Mononuclear cell (primary cell): Measurements from ENCODE around the gene TRAK2. TPM values are rescaled to one million over a fixed set of nuclear protein-coding genes. Genes with fewer than 3 reads are reported as not detected.
"Not testable (repeated sequence)": the region's sequence is repeated elsewhere in the genome, so short reads cannot be mapped to it uniquely, and the experiment has no call there.

Source experiments
- H3K27me3 ChIP-seq: 2 replicates; pipeline ENCODE4 v1.6.0; 2011; ENCODE audit warnings: low read length, control low read depth; ENCODE audit not compliant: insufficient read depth
- H3K4me1 ChIP-seq: 2 replicates; pipeline ENCODE4 v1.5.1; 2011; ENCODE audit warnings: mild to moderate bottlenecking, low read length, control low read depth; ENCODE audit not compliant: insufficient read depth
- H3K4me3 ChIP-seq: 2 replicates; pipeline ENCODE4 v1.5.1; 2011; ENCODE audit warnings: mild to moderate bottlenecking, low read length, moderate library complexity
- H3K9me3 ChIP-seq: 2 replicates; pipeline ENCODE4 v1.5.1; 2011; ENCODE audit warnings: low read depth, mild to moderate bottlenecking, control low read depth, low read length
- total RNA-seq: library from RNA; depleted of rRNA; stranded (reverse); fragments of >200 nt; gene quantifications from one replicate; pipeline ENCODE4 v1.2.3, GENCODE V29; 2012

TRAK2 gene
- total RNA-seq, 1 donor, result 34.3 TPM

GRCh38 chr2:201433394-201433995 lies 17.8 kb downstream of the TRAK2 start:
- Histone ChIP-seq H3K4me3 (no peak overlapping the region), H3K4me1 (peaks cover 15% of the 10 kb centered on the region), H3K27me3 (no peaks in the 10 kb centered on the region), H3K9me3 (no peaks in the 10 kb centered on the region)

- Histone ChIP-seq H3K4me3 (no peak overlapping the region), H3K4me1 (peaks cover 15% of the 10 kb centered on the region), H3K9me3 (no peaks in the 10 kb centered on the region), H3K27me3 (no peaks in the 10 kb centered on the region)
Observed at GRCh38 chr2:201432621-201433393, 18.5 kb downstream of the TRAK2 start.

DNA sequence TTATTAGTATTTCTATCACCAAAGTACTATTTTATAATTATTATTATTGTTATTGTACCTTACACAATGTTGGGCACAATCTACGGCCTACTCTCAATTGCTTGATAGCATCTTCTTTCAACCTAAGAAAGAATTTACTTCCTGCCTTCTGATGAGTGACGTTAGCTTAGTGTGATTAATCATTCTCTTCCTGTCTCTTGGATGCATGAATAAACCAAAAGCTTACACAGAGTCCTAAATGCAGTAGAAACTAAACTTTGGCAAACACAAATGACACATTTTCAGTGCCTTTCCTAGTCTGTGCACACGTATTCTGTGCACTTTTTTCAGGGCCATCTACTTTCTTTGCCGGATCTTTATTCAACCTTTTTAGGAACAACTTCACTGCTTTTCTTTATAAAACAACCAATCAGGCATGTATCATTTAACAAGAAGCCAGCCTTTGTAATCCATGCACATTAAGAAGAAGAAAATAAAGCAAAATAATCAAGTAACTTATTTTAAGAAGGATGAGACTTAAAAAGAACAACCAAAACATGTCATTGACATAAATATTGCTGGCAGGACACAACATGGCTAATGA lies 19.1 kb downstream of the TRAK2 start:
- Histone ChIP-seq H3K4me3 (no peak overlapping the region), H3K27me3 (no peaks in the 10 kb centered on the region), H3K4me1 (peaks cover 15% of the 10 kb centered on the region), H3K9me3 (no peaks in the 10 kb centered on the region)

DNA sequence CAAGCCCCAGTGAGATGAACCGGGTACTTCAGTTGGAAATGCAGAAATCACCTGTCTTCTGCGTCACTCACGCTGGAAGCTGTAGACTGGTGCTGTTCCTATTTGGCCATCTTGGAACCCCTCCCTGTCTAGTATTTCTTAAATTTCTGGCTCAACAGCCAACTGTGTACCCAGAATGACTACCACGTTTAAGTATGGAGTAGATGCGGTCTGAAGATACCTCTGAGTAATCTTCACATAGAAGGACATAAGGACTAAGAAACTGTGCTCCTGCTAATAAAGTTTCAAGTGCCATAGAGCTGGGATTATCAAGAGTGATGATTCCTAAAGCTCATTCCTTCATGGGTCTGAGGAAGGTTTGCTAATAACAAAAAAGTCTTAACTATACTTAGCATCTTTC lies 20.4 kb downstream of the TRAK2 start:
- no peaks in the 10 kb centered on the region for H3K9me3 ChIP-seq
- H3K4me3 ChIP-seq, result no peak overlapping the region
- H3K4me1 ChIP-seq, result peaks cover 15% of the 10 kb centered on the region
- no peaks in the 10 kb centered on the region for H3K27me3 ChIP-seq

- H3K4me3 ChIP-seq, H3K27me3 ChIP-seq, H3K9me3 ChIP-seq: not testable (repeated sequence)
- H3K4me1 ChIP-seq, result peaks cover 15% of the 10 kb centered on the region
Observed at GRCh38 chr2:201430322-201430721, 20.9 kb downstream of the TRAK2 start.

GRCh38 chr2:201429835-201430234 lies 21.4 kb downstream of the TRAK2 start:
- H3K27me3 ChIP-seq, H3K9me3 ChIP-seq, H3K4me3 ChIP-seq: not testable (repeated sequence)
- H3K4me1 ChIP-seq, result peaks cover 15% of the 10 kb centered on the region

- H3K4me1 ChIP-seq, result peaks cover 11% of the 10 kb centered on the region
- H3K27me3 ChIP-seq, H3K4me3 ChIP-seq, H3K9me3 ChIP-seq: not testable (repeated sequence)
Observed at GRCh38 chr2:201428366-201428765, 22.9 kb downstream of the TRAK2 start.

GRCh38 chr2:201425952-201426351 lies 25.3 kb downstream of the TRAK2 start:
- peaks cover 8% of the 10 kb centered on the region for H3K4me1 ChIP-seq
- H3K4me3 ChIP-seq, result no peak overlapping the region
- H3K9me3 ChIP-seq, result no peaks in the 10 kb centered on the region
- no peaks in the 10 kb centered on the region for H3K27me3 ChIP-seq

DNA sequence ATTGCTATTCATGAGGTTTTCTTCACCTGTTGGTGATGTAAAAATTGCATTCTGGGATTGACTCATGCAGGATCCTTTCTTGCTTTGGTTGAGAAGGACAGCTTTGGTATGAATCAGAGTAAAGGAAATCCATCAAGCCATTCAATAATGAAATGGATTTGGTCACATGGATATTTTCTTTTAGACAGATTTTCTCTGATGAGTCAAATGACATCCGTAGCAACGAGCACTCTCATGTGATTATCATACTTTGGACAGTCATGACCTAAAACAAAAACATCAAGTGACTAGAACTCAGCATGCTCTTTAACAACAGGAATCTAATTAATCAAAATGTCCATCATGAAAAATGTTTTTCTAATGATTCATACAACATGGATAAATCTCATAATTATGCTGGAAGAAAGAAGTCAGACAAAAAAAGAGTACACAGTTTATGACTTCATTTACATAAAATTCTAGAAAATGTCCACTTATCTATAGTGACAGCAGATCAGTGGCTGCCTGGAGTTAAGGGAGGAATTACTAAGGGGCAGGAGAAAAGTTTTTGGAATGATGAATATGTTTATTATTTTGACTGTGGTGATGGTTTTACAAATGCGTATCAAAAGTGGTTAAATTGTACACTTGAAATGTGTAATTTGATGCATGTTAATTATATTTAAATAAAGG lies 30.7 kb downstream of the TRAK2 start:
- H3K9me3 ChIP-seq, result no peaks in the 10 kb centered on the region

DNA sequence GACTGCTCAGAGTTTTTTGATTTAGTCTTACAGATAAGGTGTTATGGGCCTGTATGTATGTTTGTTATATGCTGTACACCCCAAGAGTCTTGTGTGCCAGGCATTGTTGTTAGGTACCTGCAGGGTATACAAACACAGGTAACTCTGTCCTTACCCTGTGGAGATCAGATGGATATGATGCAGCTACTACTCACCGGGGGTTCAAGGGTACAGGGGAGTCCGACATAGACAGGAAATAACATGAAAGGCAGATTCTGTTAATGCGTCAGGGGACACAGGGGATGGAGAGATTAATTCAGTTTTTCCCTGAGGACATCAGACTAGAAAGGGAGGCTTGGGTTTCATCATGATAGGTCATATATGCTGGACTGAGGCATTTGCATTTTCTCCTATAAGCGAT lies 31.3 kb downstream of the TRAK2 start:
- H3K4me1 ChIP-seq, result peaks cover 13% of the 10 kb centered on the region
- no peaks in the 10 kb centered on the region for H3K9me3 ChIP-seq
- no peaks in the 10 kb centered on the region for H3K27me3 ChIP-seq
- H3K4me3 ChIP-seq, result no peak overlapping the region

More for the DNA sequence above, 30.7 kb downstream of the TRAK2 start:
- H3K27me3 ChIP-seq, result no peaks in the 10 kb centered on the region
- H3K4me1 ChIP-seq, result peaks cover 13% of the 10 kb centered on the region
- no peak overlapping the region for H3K4me3 ChIP-seq

GRCh38 chr2:201419057-201419635 lies 32.1 kb downstream of the TRAK2 start:
- H3K4me3 ChIP-seq, result no peak overlapping the region
- peaks cover 13% of the 10 kb centered on the region for H3K4me1 ChIP-seq
- no peaks in the 10 kb centered on the region for H3K9me3 ChIP-seq
- H3K27me3 ChIP-seq, result no peaks in the 10 kb centered on the region

- H3K9me3 ChIP-seq, result no peaks in the 10 kb centered on the region
- H3K4me1 ChIP-seq, result peaks cover 12% of the 10 kb centered on the region
- no peaks in the 10 kb centered on the region for H3K27me3 ChIP-seq
- no peak overlapping the region for H3K4me3 ChIP-seq
Observed at GRCh38 chr2:201415149-201415548, 36.1 kb downstream of the TRAK2 start.

DNA sequence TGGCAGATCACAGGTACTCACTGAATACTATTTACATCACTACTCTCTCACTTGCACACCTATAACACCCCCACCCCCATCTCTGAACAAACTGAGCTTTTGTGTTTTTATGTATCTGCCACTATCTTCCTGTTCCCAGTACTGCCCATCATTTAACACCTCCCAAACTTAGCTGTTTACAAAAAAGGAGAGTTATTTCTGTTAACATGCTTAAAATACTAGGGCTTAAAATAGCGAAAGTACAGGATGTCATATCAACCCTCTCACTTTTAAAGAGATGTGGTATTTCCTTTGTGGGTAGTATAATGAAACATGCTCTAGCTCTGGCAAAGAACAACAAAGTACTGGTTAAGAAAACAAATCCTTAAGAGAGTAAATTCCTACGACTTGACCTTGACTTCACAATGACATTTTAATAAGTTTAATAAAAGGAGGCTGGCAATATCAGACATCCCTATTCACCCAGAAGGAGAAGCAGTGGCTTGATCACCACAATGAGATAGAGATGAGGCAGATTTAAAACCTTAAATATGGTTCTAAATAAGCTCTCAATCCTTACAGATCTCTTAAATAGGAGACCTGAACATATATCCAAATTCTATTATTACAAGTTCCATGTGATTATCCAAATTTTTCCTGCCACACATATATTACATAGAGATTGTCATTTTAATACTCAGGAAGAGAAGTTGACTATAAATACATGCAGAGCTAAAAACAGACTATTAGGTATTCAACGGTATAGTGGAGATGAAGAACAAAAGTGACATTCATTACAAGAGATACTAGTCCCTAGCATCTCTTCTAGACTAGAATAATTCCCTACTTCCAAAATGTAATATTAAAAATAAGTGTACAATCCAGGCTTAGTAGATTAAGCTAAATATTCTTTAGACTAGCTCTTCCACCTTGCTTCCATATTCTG lies 36.9 kb downstream of the TRAK2 start:
- Histone ChIP-seq H3K4me1 (peaks cover 12% of the 10 kb centered on the region), H3K27me3 (no peaks in the 10 kb centered on the region), H3K9me3 (no peaks in the 10 kb centered on the region), H3K4me3 (no peak overlapping the region)

- Histone ChIP-seq H3K27me3 (no peaks in the 10 kb centered on the region), H3K4me3 (no peak overlapping the region)
Observed at GRCh38 chr2:201413552-201413951, 37.7 kb downstream of the TRAK2 start.

More at GRCh38 chr2:201413552-201413951, 37.7 kb downstream of the TRAK2 start:
- H3K4me1 ChIP-seq, result peaks cover 12% of the 10 kb centered on the region
- H3K9me3 ChIP-seq, result no peaks in the 10 kb centered on the region
